ENCODE results near the gene KY. TPM values are rescaled to one million over a fixed set of nuclear protein-coding genes. Genes with fewer than 3 reads are reported as not detected.

Gene KY, protein sequence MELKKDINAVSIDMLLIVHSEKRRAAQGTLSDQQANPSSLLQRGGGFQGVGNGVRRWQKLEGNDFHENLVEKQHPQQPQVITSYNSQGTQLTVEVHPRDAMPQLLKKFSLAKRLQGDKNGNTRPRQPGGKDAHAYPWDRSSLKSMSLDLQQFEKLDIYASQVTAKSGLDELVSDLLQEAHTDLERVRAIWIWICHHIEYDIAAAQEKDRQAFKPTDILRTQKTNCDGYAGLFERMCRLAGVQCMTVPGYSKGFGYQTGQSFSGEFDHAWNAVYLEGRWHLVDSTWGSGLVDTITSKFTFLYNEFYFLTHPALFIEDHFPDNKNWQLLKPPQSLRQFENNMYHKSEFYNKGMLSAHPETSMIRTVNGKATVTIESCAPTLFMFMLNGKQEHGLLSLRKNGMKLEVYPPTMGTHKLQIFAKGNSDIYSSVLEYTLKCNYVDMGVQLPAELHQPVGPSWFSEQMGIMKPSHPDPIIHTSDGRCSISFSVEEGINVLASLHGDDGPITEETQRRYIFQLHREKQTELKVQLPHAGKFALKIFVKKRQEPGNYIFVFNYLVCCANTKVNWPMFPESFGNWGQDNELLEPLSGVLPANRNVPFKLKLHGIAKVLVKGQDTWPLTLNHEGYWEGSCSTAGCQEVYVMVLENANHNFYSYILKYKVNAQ
- polyA plus RNA-seq (0.02 to 0.03 TPM in 2 of 3 replicates, not detected in the other), polyA minus RNA-seq (not detected in 3 replicates)
- not detected for polyA plus RNA-seq (2011; ENCODE audit: low read depth)
- not detected in 2 replicates for polyA plus RNA-seq (2011; cell fraction: cytosol; rRNA removed)
- not detected in 2 replicates for polyA plus RNA-seq (2011; cell fraction: nucleus; rRNA removed)
- polyA plus RNA-seq (2012; ENCODE audit: low replicate concordance) = not detected in 2 replicates
- polyA minus RNA-seq (2011; cell fraction: cytosol; rRNA and poly(A)+ RNA removed) = not detected
- not detected in 2 replicates for polyA minus RNA-seq (2011; cell fraction: nucleus; rRNA and poly(A)+ RNA removed)

GRCh38 chr3:134650431-134651346 lies at the start of gene KY:
KY (minus strand) TSS chr3:134651022; CDS start chr3:134650960, 62 bp downstream.
- Histone ChIP-seq H3K79me2 (ENCODE audit: control insufficient read depth, insufficient read depth, low read length) (no peaks in the 10 kb centered on the region), H3K4me3 (ENCODE audit: control insufficient read depth in 2 of 3, extremely low read depth in 1 of 3, insufficient read depth in 2 of 3, low read depth in 1 of 3, low read length in 3 of 3) (peak within 1 kb of the TSS; percentile 29 to 51 (median 50)), H4K20me1 (ENCODE audit: control insufficient read depth, extremely low read depth, insufficient read depth, low read length) (no peaks in the 10 kb centered on the region), H3K9ac (ENCODE audit: control insufficient read depth, extremely low read depth, insufficient read depth, low read length) (no peak within 1 kb of the TSS), H3K9me1 (ENCODE audit: control insufficient read depth, extremely low read depth, insufficient read depth, low read length) (no peaks in the 10 kb centered on the region), H3K36me3 (ENCODE audit: control insufficient read depth in 2 of 2, extremely low read depth in 1 of 2, insufficient read depth in 2 of 2, low read length in 2 of 2) (no peaks in the 10 kb centered on the region), H3K27ac (ENCODE audit: control insufficient read depth, insufficient read depth, low read length) (no peak within 1 kb of the TSS), H3K4me2 (ENCODE audit: control insufficient read depth, extremely low read depth, insufficient read depth, low read depth, low read length) (peak within 1 kb of the TSS; percentile 63), H3K4me1 (ENCODE audit: control insufficient read depth, extremely low read depth, insufficient read depth, low read length) (peaks cover 15% of the 10 kb centered on the region), H3K9me3 (ENCODE audit: control insufficient read depth, low read depth, low read length) (no peaks in the 10 kb centered on the region), H3K27me3 (ENCODE audit: control insufficient read depth, extremely low read depth, insufficient read depth, low read length) (peaks cover 8% of the 10 kb centered on the region), H2AFZ (ENCODE audit: control insufficient read depth, low read length) (peak within 1 kb of the TSS; percentile 88)
- TF ChIP-seq EZH2 (IDR thresholded peaks at IDR 0.05; ENCODE audit: low read length) = no peak
- TF ChIP-seq, protein P1, sequence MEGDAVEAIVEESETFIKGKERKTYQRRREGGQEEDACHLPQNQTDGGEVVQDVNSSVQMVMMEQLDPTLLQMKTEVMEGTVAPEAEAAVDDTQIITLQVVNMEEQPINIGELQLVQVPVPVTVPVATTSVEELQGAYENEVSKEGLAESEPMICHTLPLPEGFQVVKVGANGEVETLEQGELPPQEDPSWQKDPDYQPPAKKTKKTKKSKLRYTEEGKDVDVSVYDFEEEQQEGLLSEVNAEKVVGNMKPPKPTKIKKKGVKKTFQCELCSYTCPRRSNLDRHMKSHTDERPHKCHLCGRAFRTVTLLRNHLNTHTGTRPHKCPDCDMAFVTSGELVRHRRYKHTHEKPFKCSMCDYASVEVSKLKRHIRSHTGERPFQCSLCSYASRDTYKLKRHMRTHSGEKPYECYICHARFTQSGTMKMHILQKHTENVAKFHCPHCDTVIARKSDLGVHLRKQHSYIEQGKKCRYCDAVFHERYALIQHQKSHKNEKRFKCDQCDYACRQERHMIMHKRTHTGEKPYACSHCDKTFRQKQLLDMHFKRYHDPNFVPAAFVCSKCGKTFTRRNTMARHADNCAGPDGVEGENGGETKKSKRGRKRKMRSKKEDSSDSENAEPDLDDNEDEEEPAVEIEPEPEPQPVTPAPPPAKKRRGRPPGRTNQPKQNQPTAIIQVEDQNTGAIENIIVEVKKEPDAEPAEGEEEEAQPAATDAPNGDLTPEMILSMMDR (optimal IDR thresholded peaks at IDR 0.05 in 1 of 3, IDR thresholded peaks at IDR 0.05 in 1 of 3, conservative IDR thresholded peaks at IDR 0.05 in 1 of 3; ENCODE audit: extremely low read depth in 1 of 3, insufficient read depth in 2 of 3, low read length in 3 of 3) = peak in 1 of 3 experiments; percentile 64
- DNase-seq (ENCODE audit: low read depth, low spot score) (no peak), FAIRE-seq (no peak)
- dilution Hi-C loops (cut with MboI; ENCODE audit: extremely low pct_ligation_motif_present, low sequenced_read_pairs) = no loop called here

GRCh38 chr3:134699721-134700120 lies 48.9 kb upstream of the KY start:
- DNase-seq (ENCODE audit: low read depth, low spot score) = no peak
- H3K4me1 ChIP-seq (ENCODE audit: control insufficient read depth, extremely low read depth, insufficient read depth, low read length) = peaks cover 12% of the 10 kb centered on the region

More at GRCh38 chr3:134699721-134700120, 48.9 kb upstream of the KY start:
- Histone ChIP-seq H3K9me3 (ENCODE audit: control insufficient read depth, low read depth, low read length) (no peaks in the 10 kb centered on the region), H3K27me3 (ENCODE audit: control insufficient read depth, extremely low read depth, insufficient read depth, low read length) (no peaks in the 10 kb centered on the region), H3K36me3 (ENCODE audit: control insufficient read depth in 2 of 2, extremely low read depth in 1 of 2, insufficient read depth in 2 of 2, low read length in 2 of 2) (no peaks in the 10 kb centered on the region), H3K9me1 (ENCODE audit: control insufficient read depth, extremely low read depth, insufficient read depth, low read length) (no peaks in the 10 kb centered on the region), H3K79me2 (ENCODE audit: control insufficient read depth, insufficient read depth, low read length) (no peaks in the 10 kb centered on the region), H3K4me2 (ENCODE audit: control insufficient read depth, extremely low read depth, insufficient read depth, low read depth, low read length) (no peak overlapping the region), H3K4me3 (ENCODE audit: control insufficient read depth in 2 of 3, extremely low read depth in 1 of 3, insufficient read depth in 2 of 3, low read depth in 1 of 3, low read length in 3 of 3) (no peak overlapping the region), H3K9ac (ENCODE audit: control insufficient read depth, extremely low read depth, insufficient read depth, low read length) (no peak overlapping the region), H2AFZ (ENCODE audit: control insufficient read depth, low read length) (no peak overlapping the region), H4K20me1 (ENCODE audit: control insufficient read depth, extremely low read depth, insufficient read depth, low read length) (no peaks in the 10 kb centered on the region), H3K27ac (ENCODE audit: control insufficient read depth, insufficient read depth, low read length) (no peak overlapping the region)
- FAIRE-seq = no peak
- dilution Hi-C loops (cut with MboI; ENCODE audit: extremely low pct_ligation_motif_present, low sequenced_read_pairs) = no loop called here
- TF ChIP-seq, protein P1 (optimal IDR thresholded peaks at IDR 0.05 in 1 of 3, IDR thresholded peaks at IDR 0.05 in 1 of 3, conservative IDR thresholded peaks at IDR 0.05 in 1 of 3; ENCODE audit: extremely low read depth in 1 of 3, insufficient read depth in 2 of 3, low read length in 3 of 3) = no peak
- no peak for TF ChIP-seq EZH2 (IDR thresholded peaks at IDR 0.05; ENCODE audit: low read length)

All from keratinocyte (primary cell).